Eye (tissue), 1 donor: ENCODE results near the gene C16orf46.
"Not testable (repeated sequence)": the region's sequence is repeated elsewhere in the genome, so short reads cannot be mapped to it uniquely, and the experiment has no call there.

ENCODE experiments used
- DNase-seq: peaks from one replicate; pipeline ENCODE4 v3.0.0-alpha.2; 2015

The C16orf46 gene, protein sequence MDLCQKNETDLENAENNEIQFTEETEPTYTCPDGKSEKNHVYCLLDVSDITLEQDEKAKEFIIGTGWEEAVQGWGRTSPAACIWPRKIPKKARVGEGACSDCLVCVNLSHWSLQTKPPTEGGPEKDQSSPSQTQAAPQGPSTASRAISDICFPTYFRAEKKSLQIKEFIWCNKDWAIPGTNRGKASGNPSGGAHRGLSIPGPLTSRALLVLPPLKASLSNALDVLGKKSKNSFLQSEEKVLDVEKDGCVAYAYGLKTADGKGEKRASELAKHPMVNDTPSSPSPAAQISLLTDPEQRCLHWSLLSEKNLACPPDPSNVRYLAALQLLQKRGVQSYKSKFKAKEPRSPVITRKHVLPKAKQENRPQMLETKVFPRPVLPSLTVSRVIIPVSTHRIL

DNA sequence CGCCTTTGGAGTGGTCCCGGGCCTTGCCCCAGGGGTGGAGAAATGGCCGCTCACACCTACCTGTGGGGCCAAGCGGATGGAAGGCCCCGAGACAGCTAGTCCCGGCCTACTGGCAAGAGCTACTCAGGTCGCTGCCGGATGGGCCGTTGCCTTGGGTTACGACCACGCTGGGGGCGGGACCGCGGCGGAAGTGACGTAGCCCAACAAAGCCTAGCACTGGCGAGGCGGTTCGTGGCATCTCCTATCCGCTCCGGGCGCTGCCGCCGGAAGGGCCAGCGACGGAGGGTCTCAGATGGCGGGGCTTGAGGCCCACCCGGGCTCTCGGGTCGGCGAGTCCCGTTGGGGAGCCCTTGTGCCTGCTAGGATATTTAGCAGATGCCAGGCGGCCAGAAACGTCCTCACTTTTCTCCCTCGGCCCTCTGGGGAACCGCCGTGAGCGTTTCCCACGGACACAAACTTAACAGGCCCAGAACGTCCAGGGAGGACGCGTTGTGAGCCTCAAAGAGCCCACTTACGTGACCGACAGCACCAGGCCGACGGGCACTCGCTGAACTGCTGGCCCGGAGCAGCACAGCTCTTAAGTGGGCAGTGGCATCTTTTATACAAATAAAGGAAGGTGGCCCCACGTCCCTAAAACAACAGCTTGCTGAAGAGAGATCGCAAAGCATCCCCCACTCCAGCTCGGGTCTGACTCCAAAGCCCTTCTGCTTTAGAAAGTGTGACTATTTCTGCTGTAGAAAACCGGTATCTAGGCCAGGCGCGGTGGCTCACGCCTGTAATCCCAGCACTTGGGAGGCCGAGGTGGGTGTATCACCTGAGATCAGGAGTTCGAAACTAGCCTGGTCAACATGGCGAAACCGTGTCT lies at the start of gene C16orf46:
Gene C16orf46 (minus strand): TSS at position 163 of the 865 bp plus-strand sequence. CDS start 13,283 bp downstream, outside the sequence.
- peak; percentile 99 for DNase-seq

DNA sequence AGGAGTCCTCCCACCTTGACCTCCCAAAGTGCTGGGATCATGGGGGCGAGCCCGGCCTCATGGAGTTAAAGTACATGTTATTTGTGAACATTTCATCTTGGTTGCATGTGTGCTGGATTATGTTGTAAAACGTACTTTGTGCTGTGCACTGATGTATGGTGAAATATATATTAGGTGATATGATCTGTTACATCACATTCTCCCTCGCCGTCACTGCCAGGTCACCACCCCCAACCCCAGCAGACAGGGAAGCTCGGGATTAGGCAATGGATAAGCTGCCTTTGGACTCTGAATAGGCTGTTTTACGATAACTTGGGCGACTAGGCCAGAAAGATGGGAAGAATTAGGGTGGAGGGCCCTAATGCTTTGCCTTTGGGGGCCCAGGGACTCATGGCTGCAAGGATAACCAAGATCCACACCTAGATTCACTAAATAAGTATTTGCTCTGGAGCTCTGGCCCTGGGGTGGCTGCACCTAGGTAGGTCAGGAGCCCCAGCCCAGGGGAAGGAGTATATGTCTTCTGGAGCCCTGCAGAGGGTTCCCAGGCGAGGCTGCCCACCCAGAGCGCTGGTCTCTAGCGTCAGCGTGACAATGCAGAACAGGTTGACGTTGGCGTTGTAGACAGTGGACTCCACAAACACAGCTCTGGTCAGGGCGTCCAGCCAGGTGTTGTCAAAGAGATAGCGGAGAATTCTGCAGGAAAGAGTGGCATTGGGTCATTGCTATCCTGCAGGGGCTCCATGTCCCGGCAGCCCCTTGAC lies 46.2 kb upstream of the C16orf46 start:
- DNase-seq = no peak

DNA sequence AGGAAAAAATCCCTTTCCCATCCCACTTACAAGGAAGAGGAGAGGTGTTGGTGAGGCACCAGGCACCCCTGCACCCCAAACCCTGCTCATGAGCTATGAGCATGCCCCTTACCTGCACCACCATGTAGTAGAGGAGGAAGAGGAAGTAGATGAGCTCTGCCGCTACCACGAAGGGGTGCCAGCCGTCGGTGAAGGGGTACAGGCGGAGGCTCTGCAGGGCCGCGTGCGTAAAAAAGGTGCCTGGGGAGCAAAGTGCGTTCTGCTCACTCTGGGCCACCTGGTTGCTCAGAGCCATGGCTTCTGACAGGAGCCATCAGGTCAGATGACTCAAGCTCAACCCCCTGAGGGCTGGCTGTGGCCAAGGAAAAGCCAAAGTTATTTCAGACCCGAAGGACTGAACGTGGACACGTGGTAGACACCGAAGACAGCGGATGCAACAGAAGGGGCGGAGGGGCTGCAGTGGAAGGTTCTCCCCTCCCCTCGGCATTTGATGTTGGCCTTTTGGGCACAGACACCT lies 44.5 kb upstream of the C16orf46 start:
- no peak for DNase-seq

DNA sequence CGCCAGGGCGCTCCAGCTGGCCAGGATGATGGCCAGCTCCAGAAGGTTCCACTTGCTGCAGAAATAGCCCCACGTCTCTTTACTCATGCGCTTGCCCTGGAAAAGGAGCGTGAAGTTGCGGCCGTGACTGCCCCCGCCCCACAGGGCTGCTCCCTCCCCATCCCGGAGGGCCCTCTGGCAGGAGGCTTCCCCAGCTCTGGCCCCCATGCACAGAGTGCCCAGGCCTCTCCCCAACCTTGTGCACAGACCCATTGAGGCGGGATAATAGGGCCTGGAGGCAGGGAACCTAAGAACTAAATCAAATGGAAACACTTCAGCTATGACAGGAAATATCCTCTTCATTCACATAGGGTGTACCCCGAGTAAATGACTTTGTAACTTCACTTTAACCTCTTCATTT lies 40.4 kb upstream of the C16orf46 start:
- peak; percentile 48 for DNase-seq

DNA sequence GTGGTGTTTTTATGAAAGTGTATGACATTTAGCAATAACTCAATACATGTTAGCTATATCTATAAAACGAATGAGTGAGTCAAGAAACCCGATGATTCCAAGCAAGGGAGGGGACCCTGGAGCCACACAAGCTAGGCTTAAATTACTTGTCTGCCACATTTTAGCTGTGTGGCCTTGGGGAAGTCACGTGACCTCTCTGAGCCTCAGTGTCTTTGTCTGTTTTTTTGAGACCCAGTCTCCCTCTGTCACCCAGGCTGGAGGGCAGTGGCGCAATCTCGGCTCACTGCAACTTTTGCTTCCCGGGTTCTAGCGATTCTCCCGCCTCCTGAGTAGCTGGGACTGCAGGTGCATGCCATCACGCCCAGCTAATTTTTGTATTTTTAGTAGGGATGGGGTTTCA lies 39.2 kb upstream of the C16orf46 start:
- no peak for DNase-seq

DNA sequence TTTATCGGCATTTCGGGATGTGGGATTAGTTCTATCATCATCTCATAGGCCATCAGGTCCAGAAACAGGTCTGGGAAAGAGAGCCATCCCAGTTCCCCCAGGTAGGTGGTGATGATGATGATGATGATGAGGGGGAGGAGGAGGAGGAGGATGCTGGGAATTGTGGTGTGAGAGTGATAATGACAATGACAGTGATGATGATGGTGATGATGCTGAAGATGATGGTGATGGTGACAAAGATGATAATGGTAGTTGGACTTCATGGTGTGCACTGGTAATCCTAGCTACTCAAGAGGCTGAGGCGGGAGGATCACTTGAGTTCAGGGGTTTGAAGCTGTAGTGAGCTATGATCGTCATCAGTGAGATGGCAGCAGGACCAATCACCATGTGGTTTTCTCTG lies 35.4 kb upstream of the C16orf46 start:
- no peak for DNase-seq

DNA sequence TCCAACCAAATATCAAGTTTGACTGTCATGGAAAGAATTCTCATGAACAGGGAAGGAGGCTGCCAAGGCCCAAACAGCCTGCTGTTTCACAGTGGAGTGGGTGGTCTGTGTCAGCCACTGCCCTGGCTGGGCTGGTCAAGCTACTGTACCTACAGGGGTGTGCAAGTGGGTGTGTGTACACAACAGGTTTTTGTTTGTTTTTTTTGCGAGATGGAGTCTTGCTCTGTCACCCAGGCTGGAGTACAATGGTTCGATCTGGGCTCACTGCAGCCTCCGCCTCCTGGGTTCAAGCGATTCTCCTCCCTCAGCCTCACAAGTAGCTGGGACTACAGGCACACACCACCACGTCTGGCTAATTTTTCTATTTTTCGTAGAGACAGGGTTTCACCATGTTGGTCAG lies 32.2 kb upstream of the C16orf46 start:
- DNase-seq = not testable (repeated sequence)

DNA sequence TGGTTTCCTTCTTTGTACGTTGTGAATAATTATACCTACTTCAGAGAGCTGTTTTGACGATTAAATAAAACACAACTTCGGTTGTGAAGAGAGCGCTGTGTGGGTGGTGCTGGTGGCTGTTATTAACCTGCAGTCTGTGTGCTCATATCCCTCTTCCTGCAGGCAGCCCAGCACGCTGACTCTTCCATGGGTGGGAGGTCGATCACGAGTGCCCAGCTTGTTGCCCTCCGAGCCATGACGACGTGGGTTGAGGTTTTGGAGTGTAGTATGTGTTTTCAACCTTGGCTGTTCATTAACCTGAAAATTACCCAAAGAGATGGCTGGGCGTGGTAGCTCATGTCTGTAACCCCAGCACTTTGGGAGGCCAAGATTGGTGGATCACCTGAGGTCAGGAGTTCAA lies 30.5 kb upstream of the C16orf46 start:
- DNase-seq = no peak

DNA sequence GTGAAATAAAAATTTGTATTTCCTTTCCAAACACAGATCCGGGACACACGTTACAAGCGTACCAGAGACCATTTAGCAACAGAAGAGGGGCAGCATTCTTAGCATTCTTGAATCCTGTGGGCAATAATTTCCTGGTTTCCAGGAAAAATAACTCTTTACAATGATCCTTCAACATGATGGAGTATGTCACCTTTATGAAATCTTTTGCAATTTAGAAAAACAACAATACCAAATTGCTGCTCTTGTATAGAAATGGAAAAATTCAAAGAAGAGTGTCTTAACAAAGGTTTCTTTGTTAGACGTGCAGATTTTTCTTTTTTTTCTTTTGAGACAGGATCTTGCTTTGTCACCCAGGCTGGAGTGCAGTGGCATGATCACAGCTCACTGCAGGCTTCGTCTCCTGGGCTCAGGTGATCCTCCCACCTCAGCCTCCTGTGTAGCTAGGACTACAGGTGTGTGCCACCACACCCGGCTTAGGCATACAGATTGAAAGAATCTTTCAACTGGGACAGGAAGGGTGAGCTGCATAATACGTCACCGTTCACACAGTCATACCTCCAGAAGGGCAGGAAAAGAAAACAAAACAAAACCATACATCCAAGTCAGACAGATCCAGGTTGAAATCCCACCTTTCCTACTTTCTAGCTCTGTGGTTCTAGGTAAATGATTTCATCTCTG lies 29.9 kb upstream of the C16orf46 start:
- DNase-seq = no peak

DNA sequence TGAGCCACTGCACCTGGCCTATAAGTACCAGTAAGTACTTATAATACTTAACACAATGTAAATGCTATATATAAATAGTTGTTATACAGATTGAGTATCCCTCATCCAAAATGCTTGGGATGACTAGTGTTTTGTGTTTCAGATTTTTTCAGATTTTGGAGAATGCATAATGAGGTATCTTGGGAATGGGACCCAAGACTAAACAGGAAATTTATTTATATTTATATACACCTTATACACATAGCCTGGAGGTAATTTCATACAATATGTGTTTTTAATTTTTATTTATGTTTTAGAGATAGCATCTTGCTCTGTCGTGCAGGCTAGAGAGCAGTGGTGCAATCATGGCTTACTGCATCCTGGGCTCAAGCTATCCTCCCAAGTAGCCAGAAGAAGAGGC lies 28.9 kb upstream of the C16orf46 start:
- no peak for DNase-seq

DNA sequence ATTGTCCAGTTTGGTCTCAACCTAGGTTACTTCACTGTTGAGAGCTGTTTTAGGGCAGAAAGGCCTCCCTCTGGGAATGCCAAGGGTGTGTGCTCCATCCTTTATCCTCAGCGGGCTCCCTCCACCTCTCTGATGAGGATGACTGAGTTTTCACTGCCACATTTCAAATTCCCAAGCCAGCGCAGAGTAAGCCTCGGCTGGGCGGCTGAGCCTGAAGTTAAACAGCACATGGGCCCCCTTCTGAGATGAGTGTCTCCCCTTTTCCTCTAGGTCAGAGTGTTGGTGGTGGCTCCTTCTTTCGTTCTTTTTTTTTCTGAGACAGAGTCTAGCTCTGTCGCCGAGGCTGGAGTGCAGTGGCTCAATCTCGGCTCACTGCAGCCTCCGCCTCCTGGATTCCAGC lies 24.7 kb upstream of the C16orf46 start:
- no peak for DNase-seq

DNA sequence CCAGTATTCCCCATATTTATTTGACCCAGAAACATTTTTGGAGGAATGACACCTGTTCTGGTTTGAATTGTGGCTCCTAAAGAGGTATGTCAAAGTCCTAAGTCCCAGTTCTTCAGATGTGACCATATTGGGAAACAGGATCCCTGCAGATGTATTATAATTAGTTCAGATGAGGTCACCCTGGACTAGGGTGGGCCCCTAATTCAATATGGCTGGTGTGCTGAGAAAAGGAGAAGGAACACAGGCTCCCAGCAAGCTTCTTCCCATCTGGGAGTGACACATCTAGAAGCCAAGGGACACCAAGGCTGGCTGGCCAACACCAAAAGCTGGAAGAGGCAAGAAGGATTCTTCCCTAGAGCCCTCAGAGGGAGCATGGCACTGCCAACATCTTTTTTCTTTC lies 22.9 kb upstream of the C16orf46 start:
- DNase-seq = no peak

DNA sequence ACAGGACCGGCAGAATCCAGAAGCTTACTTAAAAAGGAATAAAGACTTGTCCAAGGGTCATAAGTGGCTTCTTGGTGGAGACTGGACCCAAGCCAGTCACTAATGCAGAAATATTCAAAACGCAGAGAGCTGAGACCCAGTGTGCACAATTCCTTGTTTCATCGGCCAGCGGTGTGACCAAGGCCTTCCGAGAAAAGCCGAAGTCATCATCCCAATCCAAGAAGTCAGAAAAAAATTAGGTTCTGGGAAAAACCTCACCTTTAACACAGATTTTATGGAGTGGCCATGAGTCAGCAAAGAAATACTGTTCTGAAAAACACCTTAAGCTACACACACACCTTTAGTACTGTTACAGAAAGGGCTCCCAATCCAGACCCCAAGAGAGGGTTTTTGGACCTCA lies 20.2 kb upstream of the C16orf46 start:
- DNase-seq = no peak

DNA sequence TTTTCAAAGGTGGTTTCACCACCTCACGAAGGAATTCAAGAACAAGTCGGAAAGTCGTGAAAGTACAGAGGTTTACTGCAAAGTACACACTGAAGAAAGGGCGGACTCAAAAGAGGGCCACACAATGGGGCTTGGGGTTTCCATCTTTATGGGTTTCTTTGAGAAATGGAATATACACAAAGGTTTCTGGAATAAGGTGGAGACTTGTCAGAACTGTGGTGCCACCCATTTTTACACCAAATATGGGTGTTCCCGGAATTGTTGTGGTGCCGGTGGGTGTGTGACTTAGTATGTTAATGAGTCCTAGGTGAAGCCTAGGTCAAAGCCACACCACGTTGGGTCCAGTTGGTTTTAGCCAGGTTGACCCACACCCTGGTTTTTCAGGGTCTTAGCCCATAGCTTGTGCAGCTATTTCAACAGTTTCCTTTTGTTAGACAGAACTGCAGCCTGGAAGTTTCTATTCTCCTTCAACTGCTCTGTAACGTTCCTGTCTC lies 19.7 kb upstream of the C16orf46 start:
- no peak for DNase-seq

DNA sequence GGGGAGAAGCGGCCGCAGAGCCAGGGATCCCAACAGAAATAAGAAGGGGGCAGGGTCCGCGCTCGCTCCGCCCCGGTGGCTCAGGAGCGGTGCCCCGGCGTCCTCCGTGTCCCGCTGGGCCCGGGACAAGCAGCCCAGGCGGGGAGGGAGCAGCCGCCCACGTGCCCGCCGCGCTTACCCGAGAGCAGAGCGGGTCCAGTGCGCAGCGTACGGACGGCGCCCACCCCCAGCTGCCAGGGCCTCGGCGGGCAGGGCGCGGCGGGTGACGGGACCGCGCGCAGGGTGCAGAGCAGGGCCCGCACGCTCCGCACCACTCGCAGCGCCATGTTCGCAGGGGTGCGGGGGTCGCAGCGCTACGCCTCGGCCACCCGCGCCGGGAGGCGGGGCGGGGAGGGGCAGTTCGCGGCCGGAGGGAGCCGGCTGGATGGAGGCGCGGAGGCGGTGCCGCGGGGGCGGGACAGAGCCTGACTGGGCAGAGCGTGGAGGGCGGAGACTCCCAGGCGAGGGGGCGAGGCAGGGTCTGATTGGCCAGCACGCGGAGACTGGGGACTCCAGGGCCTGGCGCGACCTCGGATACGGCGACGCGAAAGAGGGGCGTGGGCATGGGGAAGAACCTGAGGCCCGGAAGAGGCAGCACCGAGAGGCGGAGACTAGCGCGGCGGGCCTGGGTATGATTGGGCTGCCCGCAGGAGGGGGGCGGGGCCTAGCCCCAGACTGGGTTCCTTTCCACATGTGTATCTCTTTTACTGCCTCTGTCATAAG lies 19.1 kb upstream of the C16orf46 start, which contains the start of gene GCSH:
Gene GCSH (minus strand): TSS at position 443 of the 762 bp plus-strand sequence. CDS start 117 bp downstream, at position 326.
- peak; percentile 99 for DNase-seq

DNA sequence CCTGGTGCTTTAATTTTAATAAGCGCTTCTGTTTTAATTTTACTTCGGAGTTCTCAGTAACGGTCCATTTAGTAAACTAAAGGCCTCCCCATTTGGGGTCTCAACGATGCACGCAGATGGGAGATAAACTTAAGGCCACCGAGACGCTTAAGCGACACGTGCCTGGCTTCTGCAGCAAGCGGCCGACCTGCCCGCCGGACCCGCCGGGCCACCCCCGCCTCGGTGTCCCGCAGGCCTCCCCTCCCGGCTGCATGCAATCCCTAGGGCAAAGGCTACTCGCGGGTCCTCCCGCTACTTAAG lies 18.6 kb upstream of the C16orf46 start:
- DNase-seq = peak; percentile 87

DNA sequence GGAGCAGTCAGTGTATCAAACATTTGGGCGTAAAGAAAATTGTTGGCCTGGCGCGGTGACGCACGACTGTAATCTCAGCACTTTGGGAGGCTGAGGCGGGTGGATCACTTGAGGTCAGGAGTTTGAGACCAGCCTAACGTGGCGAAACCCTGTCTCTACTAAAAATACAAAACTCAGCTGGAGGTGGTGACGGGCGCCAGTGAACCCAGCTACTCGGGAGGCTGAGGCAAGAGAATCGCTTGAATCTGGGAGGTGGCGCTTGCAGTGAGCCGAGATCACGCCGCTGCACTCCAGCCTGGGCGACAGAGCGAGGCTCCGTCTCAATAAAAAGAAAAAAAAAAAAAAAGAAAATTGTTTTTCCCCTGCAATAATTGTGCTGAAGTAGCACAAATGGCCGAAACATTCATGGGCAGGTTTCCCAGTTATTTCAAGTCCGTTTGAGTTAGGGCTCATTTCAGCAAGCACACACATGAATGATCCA lies 17.8 kb upstream of the C16orf46 start:
- peak; percentile 31 for DNase-seq

DNA sequence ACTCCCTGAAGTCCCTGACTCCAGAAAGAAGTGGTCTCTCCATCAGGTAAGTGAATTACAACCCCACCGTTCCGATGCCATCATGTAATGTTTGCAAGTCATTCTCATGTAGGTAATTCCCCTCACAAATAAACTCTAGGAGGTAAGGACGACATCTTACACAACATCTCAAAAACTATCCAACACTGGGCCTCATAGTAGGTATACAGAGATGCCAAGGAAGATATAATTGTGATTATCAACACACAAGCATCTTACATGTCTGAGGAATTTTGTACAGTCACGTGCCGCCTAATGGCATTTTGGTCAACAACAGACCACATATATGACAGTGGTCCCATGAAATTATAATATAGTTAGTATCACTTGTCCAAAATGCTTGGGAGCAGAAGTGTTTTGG lies 11.8 kb upstream of the C16orf46 start:
- DNase-seq = no peak

DNA sequence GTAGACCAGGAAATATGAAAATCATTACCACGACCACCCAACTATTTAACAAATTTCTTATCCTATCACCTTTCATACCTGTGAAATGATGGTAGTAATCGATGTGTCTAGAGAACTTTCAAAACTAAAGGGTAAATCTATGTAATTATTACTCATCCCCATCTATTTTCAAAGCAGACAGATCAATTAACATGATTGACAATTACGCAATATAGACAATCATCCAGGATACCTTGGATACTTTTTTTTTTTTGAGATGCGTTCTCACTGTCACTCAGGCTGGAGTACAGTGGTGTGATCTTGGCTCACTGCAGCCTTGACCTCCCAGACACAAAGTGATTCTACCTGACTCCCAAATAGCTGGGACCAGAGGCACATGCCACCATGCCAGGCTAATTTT lies 4.0 kb upstream of the C16orf46 start:
- no peak for DNase-seq

DNA sequence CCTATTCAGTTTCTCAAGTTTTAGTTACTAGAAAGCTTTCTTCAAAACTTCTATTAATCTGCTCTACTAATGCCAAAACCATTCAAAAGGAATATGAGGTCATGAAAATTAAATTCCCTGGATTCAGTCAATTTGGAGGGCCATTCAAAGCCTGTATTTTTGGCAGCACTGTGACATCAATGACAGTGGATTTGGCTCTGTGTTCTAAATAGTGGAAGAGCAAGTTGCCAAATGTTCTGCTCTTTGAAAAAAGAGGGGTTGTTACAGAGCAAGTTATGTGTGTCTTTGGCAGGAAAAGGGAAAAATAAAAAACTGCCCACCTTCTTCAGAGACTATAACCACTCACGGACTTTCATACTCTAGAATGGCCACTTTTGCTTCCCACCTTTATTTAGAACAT lies 3.2 kb upstream of the C16orf46 start:
- no peak for DNase-seq

DNA sequence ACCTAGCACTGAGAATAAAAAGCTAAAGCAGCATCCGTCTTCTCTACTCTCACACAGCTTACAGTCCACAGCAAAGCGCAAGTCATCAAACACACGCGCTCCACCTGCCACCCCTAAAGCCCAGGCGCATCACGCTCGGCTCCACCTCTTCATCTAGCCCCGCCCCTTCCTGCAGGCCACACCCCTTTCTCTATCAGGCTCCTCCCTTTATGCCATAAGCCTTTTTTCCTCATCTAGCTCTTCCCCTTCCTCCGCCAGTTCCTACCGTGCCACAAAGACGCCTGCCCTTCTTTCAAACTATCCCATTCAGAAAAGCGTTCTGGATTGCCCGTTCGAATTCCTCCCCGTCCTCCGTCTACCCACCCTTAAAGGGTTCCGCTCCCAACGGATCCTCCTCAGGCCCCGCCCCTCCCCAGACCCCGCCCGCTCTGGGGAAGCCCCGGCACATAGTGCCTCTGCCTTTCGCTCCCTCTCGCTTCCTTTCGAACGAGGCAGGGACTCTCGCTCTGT lies 417 bp downstream of the C16orf46 start:
- peak; percentile 98 for DNase-seq
